ENCODE measurements around the gene HDAC9.

HDAC9 gene

GRCh38 chr7:18610331-18610948 lies 114.9 kb downstream of the HDAC9 start:
- Mint-ChIP-seq H3K27me3 (no peaks in the 10 kb centered on the region), H3K4me3 (no peak overlapping the region), H3K4me1 (ENCODE audit: low read depth) (no peaks in the 10 kb centered on the region), H3K27ac (no peak overlapping the region), H3K36me3 (no peaks in the 10 kb centered on the region), H3K9me3 (ENCODE audit: low read depth) (no peaks in the 10 kb centered on the region)

- Mint-ChIP-seq H3K9me3 (ENCODE audit: low read depth) (no peaks in the 10 kb centered on the region), H3K4me1 (ENCODE audit: low read depth) (no peaks in the 10 kb centered on the region), H3K27ac (no peak overlapping the region), H3K27me3 (no peaks in the 10 kb centered on the region), H3K36me3 (no peaks in the 10 kb centered on the region), H3K4me3 (no peak overlapping the region)
These were observed 119.3 kb downstream of the HDAC9 start for GRCh38 chr7:18614841-18615240.

- no peaks in the 10 kb centered on the region for H3K36me3 Mint-ChIP-seq
- no peak overlapping the region for H3K27ac Mint-ChIP-seq
- H3K27me3 Mint-ChIP-seq, result no peaks in the 10 kb centered on the region
- H3K9me3 Mint-ChIP-seq (ENCODE audit: low read depth), result no peaks in the 10 kb centered on the region
- H3K4me1 Mint-ChIP-seq (ENCODE audit: low read depth), result no peaks in the 10 kb centered on the region
- H3K4me3 Mint-ChIP-seq, result no peak overlapping the region
These were observed 123.8 kb downstream of the HDAC9 start for GRCh38 chr7:18619311-18619710.

- H3K27ac Mint-ChIP-seq, result no peak overlapping the region
- no peak overlapping the region for H3K4me3 Mint-ChIP-seq
- H3K36me3 Mint-ChIP-seq, result no peaks in the 10 kb centered on the region
- no peaks in the 10 kb centered on the region for H3K9me3 Mint-ChIP-seq (ENCODE audit: low read depth)
- H3K4me1 Mint-ChIP-seq (ENCODE audit: low read depth), result no peaks in the 10 kb centered on the region
- H3K27me3 Mint-ChIP-seq, result no peaks in the 10 kb centered on the region
These were observed 127.8 kb downstream of the HDAC9 start for GRCh38 chr7:18623389-18623788.

GRCh38 chr7:18624459-18624858 lies 128.9 kb downstream of the HDAC9 start:
- Mint-ChIP-seq H3K4me3 (no peak overlapping the region), H3K9me3 (ENCODE audit: low read depth) (no peaks in the 10 kb centered on the region), H3K27ac (no peak overlapping the region), H3K4me1 (ENCODE audit: low read depth) (no peaks in the 10 kb centered on the region), H3K27me3 (no peaks in the 10 kb centered on the region), H3K36me3 (no peaks in the 10 kb centered on the region)

GRCh38 chr7:18626086-18626485 lies 130.5 kb downstream of the HDAC9 start:
- H3K36me3 Mint-ChIP-seq, result no peaks in the 10 kb centered on the region
- H3K9me3 Mint-ChIP-seq (ENCODE audit: low read depth), result no peaks in the 10 kb centered on the region
- no peaks in the 10 kb centered on the region for H3K4me1 Mint-ChIP-seq (ENCODE audit: low read depth)
- H3K27ac Mint-ChIP-seq, result no peak overlapping the region
- no peaks in the 10 kb centered on the region for H3K27me3 Mint-ChIP-seq
- H3K4me3 Mint-ChIP-seq, result no peak overlapping the region

- Mint-ChIP-seq H3K27ac (no peak overlapping the region), H3K27me3 (no peaks in the 10 kb centered on the region), H3K36me3 (no peaks in the 10 kb centered on the region), H3K9me3 (ENCODE audit: low read depth) (no peaks in the 10 kb centered on the region), H3K4me1 (ENCODE audit: low read depth) (no peaks in the 10 kb centered on the region), H3K4me3 (no peak overlapping the region)
These were observed 131.2 kb downstream of the HDAC9 start for GRCh38 chr7:18626717-18627116.

- Mint-ChIP-seq H3K4me1 (ENCODE audit: low read depth) (no peaks in the 10 kb centered on the region), H3K27ac (no peak overlapping the region), H3K4me3 (no peak overlapping the region), H3K27me3 (no peaks in the 10 kb centered on the region), H3K9me3 (ENCODE audit: low read depth) (no peaks in the 10 kb centered on the region), H3K36me3 (no peaks in the 10 kb centered on the region)
These were observed 142.0 kb downstream of the HDAC9 start for GRCh38 chr7:18637516-18637915.

GRCh38 chr7:18638594-18639452 lies 143.3 kb downstream of the HDAC9 start:
- no peaks in the 10 kb centered on the region for H3K9me3 Mint-ChIP-seq (ENCODE audit: low read depth)
- no peak overlapping the region for H3K27ac Mint-ChIP-seq
- H3K27me3 Mint-ChIP-seq, result no peaks in the 10 kb centered on the region
- H3K4me3 Mint-ChIP-seq, result no peak overlapping the region
- H3K36me3 Mint-ChIP-seq, result no peaks in the 10 kb centered on the region
- no peaks in the 10 kb centered on the region for H3K4me1 Mint-ChIP-seq (ENCODE audit: low read depth)

- H3K27ac Mint-ChIP-seq, result no peak overlapping the region
- no peaks in the 10 kb centered on the region for H3K27me3 Mint-ChIP-seq
- H3K36me3 Mint-ChIP-seq, result no peaks in the 10 kb centered on the region
- H3K4me1 Mint-ChIP-seq (ENCODE audit: low read depth), result no peaks in the 10 kb centered on the region
- no peaks in the 10 kb centered on the region for H3K9me3 Mint-ChIP-seq (ENCODE audit: low read depth)
- H3K4me3 Mint-ChIP-seq, result no peak overlapping the region
These were observed 144.2 kb downstream of the HDAC9 start for GRCh38 chr7:18639711-18640110.

- H3K4me1 Mint-ChIP-seq (ENCODE audit: low read depth), result no peaks in the 10 kb centered on the region
- H3K27me3 Mint-ChIP-seq, result no peaks in the 10 kb centered on the region
- no peak overlapping the region for H3K27ac Mint-ChIP-seq
- no peak overlapping the region for H3K4me3 Mint-ChIP-seq
- H3K36me3 Mint-ChIP-seq, result no peaks in the 10 kb centered on the region
- H3K9me3 Mint-ChIP-seq (ENCODE audit: low read depth), result no peaks in the 10 kb centered on the region
These were observed 149.4 kb downstream of the HDAC9 start for GRCh38 chr7:18644981-18645380.

- H3K4me3 Mint-ChIP-seq, result no peak overlapping the region
- H3K27me3 Mint-ChIP-seq, result no peaks in the 10 kb centered on the region
- no peaks in the 10 kb centered on the region for H3K9me3 Mint-ChIP-seq (ENCODE audit: low read depth)
- H3K4me1 Mint-ChIP-seq (ENCODE audit: low read depth), result no peaks in the 10 kb centered on the region
- H3K36me3 Mint-ChIP-seq, result no peaks in the 10 kb centered on the region
- no peak overlapping the region for H3K27ac Mint-ChIP-seq
These were observed 152.0 kb downstream of the HDAC9 start for GRCh38 chr7:18647582-18647981.

GRCh38 chr7:18648849-18649758 lies 153.6 kb downstream of the HDAC9 start:
- H3K4me1 Mint-ChIP-seq (ENCODE audit: low read depth), result no peaks in the 10 kb centered on the region
- H3K27me3 Mint-ChIP-seq, result no peaks in the 10 kb centered on the region
- H3K36me3 Mint-ChIP-seq, result no peaks in the 10 kb centered on the region
- H3K4me3 Mint-ChIP-seq, result no peak overlapping the region
- H3K9me3 Mint-ChIP-seq (ENCODE audit: low read depth), result no peaks in the 10 kb centered on the region
- H3K27ac Mint-ChIP-seq, result no peak overlapping the region

- Mint-ChIP-seq H3K4me3 (no peak overlapping the region), H3K36me3 (no peaks in the 10 kb centered on the region), H3K4me1 (ENCODE audit: low read depth) (no peaks in the 10 kb centered on the region), H3K27ac (no peak overlapping the region), H3K9me3 (ENCODE audit: low read depth) (no peaks in the 10 kb centered on the region), H3K27me3 (no peaks in the 10 kb centered on the region)
These were observed 158.0 kb downstream of the HDAC9 start for GRCh38 chr7:18653381-18654155.

Data from activated naive CD8-positive, alpha-beta T cell (primary cell).